Activated CD8-positive, alpha-beta T cell treated with anti-CD3 and anti-CD28 coated beads for 36 hours (primary cell): ENCODE results near the gene NFATC4. TPM values are rescaled to one million over a fixed set of nuclear protein-coding genes. Genes with fewer than 3 reads are reported as not detected.

Experiments used
- ATAC-seq: fragments of 200-7000 bp; cut with Tn5 transposase; one replicate; pipeline ENCODE4 v1.10.0; 2021; ENCODE audit warnings: mild to moderate bottlenecking, moderate library complexity
- CTCF ChIA-PET: fragments of 350-600 bp; sonication (Branson Sonifier 250); formaldehyde crosslinking; loops from one replicate; lab custom pipeline; 2021; ENCODE audit warnings: antibody characterized with exemption; lab: Charles Lee
- POLR2A ChIA-PET: fragments of 350-600 bp; sonication (Branson Sonifier 250); formaldehyde crosslinking; loops from one replicate; lab custom pipeline; 2021; ENCODE audit warnings: antibody characterized with exemption; lab: Charles Lee
- DNase-seq: peaks from one replicate; pipeline ENCODE4 v3.0.0-alpha.2; 2020
- H3K27ac Mint-ChIP-seq: one replicate; pipeline ENCODE4 v1.8.0; 2021; ENCODE audit warnings: mild to moderate bottlenecking, mixed read lengths
- H3K27me3 Mint-ChIP-seq: one replicate; pipeline ENCODE4 v1.8.0; 2021; ENCODE audit warnings: mixed read lengths
- H3K36me3 Mint-ChIP-seq: one replicate; pipeline ENCODE4 v1.8.0; 2021; ENCODE audit warnings: low read depth, mixed read lengths
- H3K4me1 Mint-ChIP-seq: one replicate; pipeline ENCODE4 v1.8.0; 2021; ENCODE audit warnings: low read depth, mixed read lengths
- H3K4me3 Mint-ChIP-seq: one replicate; pipeline ENCODE4 v1.8.0; 2021; ENCODE audit warnings: mild to moderate bottlenecking, moderate library complexity, mixed read lengths
- H3K9me3 Mint-ChIP-seq: one replicate; pipeline ENCODE4 v1.8.0; 2021; ENCODE audit warnings: mixed read lengths
- CTCF ChIP-seq: fragments of 200-600 bp; IDR thresholded peaks from one replicate; pipeline ENCODE4 v1.8.0; 2022; ENCODE audit warnings: antibody characterized with exemption, mild to moderate bottlenecking
- intact Hi-C: fragments of 100-400 bp; cut with micrococcal nuclease; formaldehyde crosslinking; loops from one replicate; pipeline ENCODE4 v1.10.0; 2022
- total RNA-seq, 2 experiments: library from RNA; stranded (reverse); gene quantifications; one replicate each; pipeline ENCODE4 v1.2.3, GENCODE V29; 2021

The NFATC4 gene
- total RNA-seq, 2 experiments from 2014 or later: 1.3 to 2.0 TPM

- no peak for ATAC-seq
- no peaks in the 10 kb centered on the region for H3K27me3 Mint-ChIP-seq
These were observed 9.1 kb downstream of the NFATC4 start for GRCh38 chr14:24377126-24377525.

GRCh38 chr14:24377657-24378056, 9.7 kb downstream of the NFATC4 start:
- Mint-ChIP-seq H3K36me3 (no peaks in the 10 kb centered on the region), H3K27me3 (no peaks in the 10 kb centered on the region), H3K9me3 (no peaks in the 10 kb centered on the region), H3K27ac (no peak overlapping the region), H3K4me1 (no peaks in the 10 kb centered on the region), H3K4me3 (no peak overlapping the region)
- DNase-seq (no peak), ATAC-seq (no peak)
- intact Hi-C loops: no loop called here
- ChIA-PET CTCF (interaction anchor here (1.1 to 2.9 kb wide), 4 partner anchors 16 to 54 kb away, joined by 3 to 10 read pairs (median 6); no protein-coding TSS in a partner anchor), POLR2A (no interaction called here)
- no peak for TF ChIP-seq CTCF

More at GRCh38 chr14:24377126-24377525, 9.1 kb downstream of the NFATC4 start:
- H3K9me3 Mint-ChIP-seq: no peaks in the 10 kb centered on the region
- H3K36me3 Mint-ChIP-seq: no peaks in the 10 kb centered on the region
- no peaks in the 10 kb centered on the region for H3K4me1 Mint-ChIP-seq
- intact Hi-C loops: no loop called here
- no peak overlapping the region for H3K27ac Mint-ChIP-seq
- ChIA-PET POLR2A (no interaction called here), CTCF (interaction anchor here (1.1 to 2.9 kb wide), 4 partner anchors 15 to 55 kb away, joined by 3 to 10 read pairs (median 6); no protein-coding TSS in a partner anchor)
- TF ChIP-seq CTCF: no peak
- no peak for DNase-seq
- H3K4me3 Mint-ChIP-seq: no peak overlapping the region

GRCh38 chr14:24378327-24378726, 10.3 kb downstream of the NFATC4 start:
- POLR2A ChIA-PET: interaction anchor here (1.0 to 1.1 kb wide), 2 partner anchors 12 to 58 kb away, joined by 3 read pairs; no protein-coding TSS in a partner anchor
- CTCF ChIA-PET: interaction anchor here (1.2 to 1.8 kb wide), 3 partner anchors 16 to 53 kb away, joined by 3 to 5 read pairs (median 5); no protein-coding TSS in a partner anchor

GRCh38 chr14:24378981-24379906, 11.3 kb downstream of the NFATC4 start:
- no peaks in the 10 kb centered on the region for H3K4me1 Mint-ChIP-seq
- no peak overlapping the region for H3K27ac Mint-ChIP-seq
- no peak for TF ChIP-seq CTCF
- intact Hi-C loops: no loop called here
- H3K36me3 Mint-ChIP-seq: no peaks in the 10 kb centered on the region
- CTCF ChIA-PET: interaction anchor here (1.2 to 1.8 kb wide), 3 partner anchors 46 to 58 kb away, joined by 3 to 5 read pairs (median 4); no protein-coding TSS in a partner anchor
- peaks cover 2% of the 10 kb centered on the region for H3K27me3 Mint-ChIP-seq
- POLR2A ChIA-PET: interaction anchor here (1.0 to 1.1 kb wide), 3 partner anchors 12 to 57 kb away, joined by 3 read pairs; no protein-coding TSS in a partner anchor
- H3K4me3 Mint-ChIP-seq: no peak overlapping the region
- ATAC-seq (no peak), DNase-seq (no peak)
- no peaks in the 10 kb centered on the region for H3K9me3 Mint-ChIP-seq

More at GRCh38 chr14:24378327-24378726, 10.3 kb downstream of the NFATC4 start:
- Mint-ChIP-seq H3K27ac (no peak overlapping the region), H3K36me3 (no peaks in the 10 kb centered on the region), H3K27me3 (no peaks in the 10 kb centered on the region), H3K4me3 (no peak overlapping the region), H3K4me1 (no peaks in the 10 kb centered on the region), H3K9me3 (no peaks in the 10 kb centered on the region)
- ATAC-seq (no peak), DNase-seq (no peak)
- intact Hi-C loops: no loop called here
- TF ChIP-seq CTCF: no peak
